ENCODE results near the gene DIRAS1. TPM values are rescaled to one million over a fixed set of nuclear protein-coding genes. Genes with fewer than 3 reads are reported as not detected.

DIRAS1 gene
- total RNA-seq, 1 experiment from 2014 or later, result 0.37 TPM

- BruUV-seq (replicated peaks), result TSS peak; percentile 37
- peaks cover 31% of the 10 kb centered on the region for H3K36me3 Mint-ChIP-seq (ENCODE audit: insufficient read depth, unreplicated experiment)
- H3K4me3 Mint-ChIP-seq (ENCODE audit: unreplicated experiment), result no peak overlapping the region
- no peaks in the 10 kb centered on the region for H3K4me1 Mint-ChIP-seq (ENCODE audit: insufficient read depth, unreplicated experiment)
- CTCF ChIA-PET, result interaction anchor here (0.7 to 2.9 kb wide), 2 partner anchors 106 to 1429 kb away, joined by 5 to 16 read pairs; no protein-coding TSS in a partner anchor
- intact Hi-C loops (cut with micrococcal nuclease), result no loop called here
- no peak for DNase-seq (ENCODE audit: unreplicated experiment)
- no peaks in the 10 kb centered on the region for H3K27me3 Mint-ChIP-seq (ENCODE audit: insufficient read depth, unreplicated experiment)
- TF ChIP-seq CTCF (IDR thresholded peaks at IDR 0.05; ENCODE audit: unreplicated experiment), result no peak
- POLR2A ChIA-PET, result interaction anchor here (0.6 kb wide), 1 partner anchor 8 kb away, joined by 3 read pairs; no protein-coding TSS in a partner anchor
- H3K27ac Mint-ChIP-seq (ENCODE audit: low read depth, unreplicated experiment), result no peak overlapping the region
- H3K9me3 Mint-ChIP-seq (ENCODE audit: unreplicated experiment), result no peaks in the 10 kb centered on the region
These were observed 33.7 kb upstream of the DIRAS1 start for GRCh38 chr19:2754659-2755447.

DNA sequence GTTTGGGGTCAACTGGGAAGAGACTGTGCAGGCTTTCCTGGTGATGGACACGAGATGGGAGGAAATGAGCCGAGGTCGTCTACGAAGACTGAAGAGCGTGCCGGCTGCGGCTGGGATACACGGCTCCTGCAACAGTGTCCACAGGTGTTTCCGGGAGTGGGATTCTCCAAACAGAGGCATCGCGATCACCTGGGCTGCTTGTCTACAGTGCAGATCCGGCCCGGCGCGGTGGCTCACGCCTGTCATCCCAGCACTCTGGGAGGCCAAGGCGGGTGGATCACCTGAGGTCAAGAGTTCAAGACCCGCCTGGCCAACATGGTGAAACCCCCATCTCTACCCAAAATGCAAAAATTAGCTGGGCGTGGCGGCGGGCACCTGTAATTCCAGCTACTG is 30.3 kb upstream of the DIRAS1 start:
- Mint-ChIP-seq H3K27me3 (ENCODE audit: insufficient read depth, unreplicated experiment) (no peaks in the 10 kb centered on the region), H3K4me1 (ENCODE audit: insufficient read depth, unreplicated experiment) (no peaks in the 10 kb centered on the region), H3K4me3 (ENCODE audit: unreplicated experiment) (no peak overlapping the region), H3K36me3 (ENCODE audit: insufficient read depth, unreplicated experiment) (peaks cover 20% of the 10 kb centered on the region), H3K9me3 (ENCODE audit: unreplicated experiment) (no peaks in the 10 kb centered on the region), H3K27ac (ENCODE audit: low read depth, unreplicated experiment) (no peak overlapping the region)
- BruUV-seq (replicated peaks), result no TSS peak
- CTCF ChIA-PET, result interaction anchor here (0.7 to 6.2 kb wide), 4 partner anchors 15 to 265 kb away, joined by 3 to 86 read pairs (median 5); no protein-coding TSS in a partner anchor
- no peak for DNase-seq (ENCODE audit: unreplicated experiment)
- intact Hi-C loops (cut with micrococcal nuclease), result no loop called here
- TF ChIP-seq CTCF (IDR thresholded peaks at IDR 0.05; ENCODE audit: unreplicated experiment), result no peak
- POLR2A ChIA-PET, result no interaction called here

DNA sequence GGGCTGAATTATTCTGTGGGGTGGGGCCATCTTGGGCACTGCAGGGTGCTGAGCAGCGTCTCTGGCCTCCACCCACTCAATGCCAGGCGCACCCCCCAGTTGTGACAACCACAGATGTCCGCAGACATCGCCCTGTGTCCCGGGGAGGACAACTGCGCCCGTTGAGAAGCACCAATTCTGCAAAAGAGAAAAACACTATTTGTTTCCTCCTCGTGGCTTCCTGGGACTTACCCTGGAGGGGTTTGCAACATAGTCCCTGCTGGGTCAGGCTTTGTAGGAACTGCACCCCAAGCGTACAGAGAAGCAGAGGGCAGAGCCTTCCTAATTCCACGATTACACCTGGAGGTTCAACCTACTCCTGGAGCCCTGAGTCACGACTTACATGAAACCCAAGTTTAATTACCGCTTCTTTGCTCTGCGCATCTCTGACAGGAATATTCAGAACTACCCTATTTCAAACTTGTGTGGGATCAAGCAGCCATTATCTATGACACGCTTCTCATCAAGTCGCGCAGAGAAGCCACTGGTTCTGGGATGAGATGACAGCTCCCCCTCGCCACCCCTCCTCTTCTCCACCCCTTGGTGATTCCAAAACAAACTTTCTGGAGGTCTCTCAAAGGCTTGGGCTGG is 29.8 kb upstream of the DIRAS1 start:
- Mint-ChIP-seq H3K4me1 (ENCODE audit: insufficient read depth, unreplicated experiment) (no peaks in the 10 kb centered on the region), H3K9me3 (ENCODE audit: unreplicated experiment) (no peaks in the 10 kb centered on the region), H3K4me3 (ENCODE audit: unreplicated experiment) (no peak overlapping the region), H3K27me3 (ENCODE audit: insufficient read depth, unreplicated experiment) (no peaks in the 10 kb centered on the region), H3K27ac (ENCODE audit: low read depth, unreplicated experiment) (no peak overlapping the region), H3K36me3 (ENCODE audit: insufficient read depth, unreplicated experiment) (peaks cover 16% of the 10 kb centered on the region)
- intact Hi-C loops (cut with micrococcal nuclease), result no loop called here
- CTCF ChIA-PET, result interaction anchor here (0.7 to 6.2 kb wide), 5 partner anchors 7 to 104 kb away, joined by 3 to 86 read pairs (median 5); no protein-coding TSS in a partner anchor
- POLR2A ChIA-PET, result interaction anchor here (2.2 kb wide), 1 partner anchor 102 kb away, joined by 13 read pairs; no protein-coding TSS in a partner anchor
- no peak for TF ChIP-seq CTCF (IDR thresholded peaks at IDR 0.05; ENCODE audit: unreplicated experiment)
- no peak for DNase-seq (ENCODE audit: unreplicated experiment)
- no TSS peak for BruUV-seq (replicated peaks)

GRCh38 chr19:2747349-2747748 is 26.2 kb upstream of the DIRAS1 start:
- no peak for TF ChIP-seq CTCF (IDR thresholded peaks at IDR 0.05; ENCODE audit: unreplicated experiment)
- no peaks in the 10 kb centered on the region for H3K36me3 Mint-ChIP-seq (ENCODE audit: insufficient read depth, unreplicated experiment)
- ChIA-PET CTCF (interaction anchor here (0.7 to 6.2 kb wide), 3 partner anchors 21 to 100 kb away, joined by 3 to 86 read pairs (median 5); no protein-coding TSS in a partner anchor), POLR2A (interaction anchor here (0.9 kb wide), 1 partner anchor 11 kb away, joined by 3 read pairs; no protein-coding TSS in a partner anchor)
- no peaks in the 10 kb centered on the region for H3K9me3 Mint-ChIP-seq (ENCODE audit: unreplicated experiment)
- no TSS peak for BruUV-seq (replicated peaks)
- intact Hi-C loops (cut with micrococcal nuclease), result no loop called here
- no peak overlapping the region for H3K27ac Mint-ChIP-seq (ENCODE audit: low read depth, unreplicated experiment)
- H3K4me1 Mint-ChIP-seq (ENCODE audit: insufficient read depth, unreplicated experiment), result no peaks in the 10 kb centered on the region
- DNase-seq (ENCODE audit: unreplicated experiment), result no peak
- no peak overlapping the region for H3K4me3 Mint-ChIP-seq (ENCODE audit: unreplicated experiment)
- H3K27me3 Mint-ChIP-seq (ENCODE audit: insufficient read depth, unreplicated experiment), result peaks cover 15% of the 10 kb centered on the region
